Measurements from ENCODE around the gene TTC3. TPM values are rescaled to one million over a fixed set of nuclear protein-coding genes. Genes with fewer than 3 reads are reported as not detected.

Gene TTC3, protein sequence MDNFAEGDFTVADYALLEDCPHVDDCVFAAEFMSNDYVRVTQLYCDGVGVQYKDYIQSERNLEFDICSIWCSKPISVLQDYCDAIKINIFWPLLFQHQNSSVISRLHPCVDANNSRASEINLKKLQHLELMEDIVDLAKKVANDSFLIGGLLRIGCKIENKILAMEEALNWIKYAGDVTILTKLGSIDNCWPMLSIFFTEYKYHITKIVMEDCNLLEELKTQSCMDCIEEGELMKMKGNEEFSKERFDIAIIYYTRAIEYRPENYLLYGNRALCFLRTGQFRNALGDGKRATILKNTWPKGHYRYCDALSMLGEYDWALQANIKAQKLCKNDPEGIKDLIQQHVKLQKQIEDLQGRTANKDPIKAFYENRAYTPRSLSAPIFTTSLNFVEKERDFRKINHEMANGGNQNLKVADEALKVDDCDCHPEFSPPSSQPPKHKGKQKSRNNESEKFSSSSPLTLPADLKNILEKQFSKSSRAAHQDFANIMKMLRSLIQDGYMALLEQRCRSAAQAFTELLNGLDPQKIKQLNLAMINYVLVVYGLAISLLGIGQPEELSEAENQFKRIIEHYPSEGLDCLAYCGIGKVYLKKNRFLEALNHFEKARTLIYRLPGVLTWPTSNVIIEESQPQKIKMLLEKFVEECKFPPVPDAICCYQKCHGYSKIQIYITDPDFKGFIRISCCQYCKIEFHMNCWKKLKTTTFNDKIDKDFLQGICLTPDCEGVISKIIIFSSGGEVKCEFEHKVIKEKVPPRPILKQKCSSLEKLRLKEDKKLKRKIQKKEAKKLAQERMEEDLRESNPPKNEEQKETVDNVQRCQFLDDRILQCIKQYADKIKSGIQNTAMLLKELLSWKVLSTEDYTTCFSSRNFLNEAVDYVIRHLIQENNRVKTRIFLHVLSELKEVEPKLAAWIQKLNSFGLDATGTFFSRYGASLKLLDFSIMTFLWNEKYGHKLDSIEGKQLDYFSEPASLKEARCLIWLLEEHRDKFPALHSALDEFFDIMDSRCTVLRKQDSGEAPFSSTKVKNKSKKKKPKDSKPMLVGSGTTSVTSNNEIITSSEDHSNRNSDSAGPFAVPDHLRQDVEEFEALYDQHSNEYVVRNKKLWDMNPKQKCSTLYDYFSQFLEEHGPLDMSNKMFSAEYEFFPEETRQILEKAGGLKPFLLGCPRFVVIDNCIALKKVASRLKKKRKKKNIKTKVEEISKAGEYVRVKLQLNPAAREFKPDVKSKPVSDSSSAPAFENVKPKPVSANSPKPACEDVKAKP (N-terminal part only)
- 116 and 172 TPM in 2 replicates for total RNA-seq

DNA sequence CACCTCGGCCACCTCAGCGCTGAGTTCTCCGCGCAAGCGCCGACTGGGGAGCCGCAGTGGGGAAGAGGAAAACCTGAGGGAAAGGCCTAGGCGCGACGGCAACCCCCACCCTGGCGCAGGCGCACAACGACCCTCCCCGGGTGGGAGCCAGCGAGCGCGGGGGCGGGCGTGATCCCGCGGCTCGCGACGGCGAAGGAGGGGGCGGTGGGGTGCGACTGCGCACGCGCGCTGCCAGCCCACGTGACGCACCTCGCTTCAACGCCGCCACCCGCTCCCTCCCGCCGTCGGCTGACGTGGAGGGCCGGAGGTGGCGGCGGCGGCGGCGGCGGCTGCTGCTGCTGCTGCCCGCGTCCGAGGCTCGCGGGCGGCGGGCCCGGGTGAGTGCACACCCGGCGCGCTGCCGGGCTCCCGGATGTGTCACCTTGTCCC lies at the start of gene TTC3, which contains the start of gene PIGP:
TTC3 (plus strand) TSS at position 267 of the 429 bp plus-strand sequence. CDS start 14,004 bp downstream, outside the sequence.
PIGP (minus strand) TSS at position 84 of the 429 bp plus-strand sequence. CDS start 556 bp downstream, outside the sequence.

Small RNA genes within 50 kb of the gene (small RNA-seq; reads per million reads assigned to genes)
- gene RN7SL678P (not detected), gene RNU6-696P (not detected)

Other genes with a start within 250 kb of the TTC3 start
- 25.4 and 37.1 TPM in 2 replicates for gene HLCS, start 106.6 kb upstream of the TTC3 start, total RNA-seq
- not detected in 2 replicates for gene RIPPLY3, start 66.6 kb upstream of the TTC3 start, total RNA-seq
- 3.5 and 7.7 TPM in 2 replicates for gene PIGP, start 183 bp upstream of the TTC3 start, total RNA-seq
- 62.5 and 65.7 TPM in 2 replicates for gene VPS26C, start 194.1 kb downstream of the TTC3 start, total RNA-seq

Data from subcutaneous preadipocyte (primary cell).